Endothelial cell of umbilical vein (primary cell): ENCODE results near the gene CARNS1. TPM values are rescaled to one million over a fixed set of nuclear protein-coding genes. Genes with fewer than 3 reads are reported as not detected.

ENCODE experiments used
- BruUV-seq: library from RNA; stranded (reverse); fragments of 400-500 nt; replicated peaks from 2 replicates; lab custom pipeline; 2021; lab: Mats Ljungman, UMichigan
- CTCF ChIA-PET: fragments of 300-600, 350-600 bp; sonication (Branson Sonifier 250); formaldehyde crosslinking; loops from one replicate; lab custom pipeline; 2021; ENCODE audit warnings: antibody characterized with exemption, inconsistent platforms; lab: Charles Lee
- POLR2A ChIA-PET: fragments of 300-600, 350-600 bp; sonication (Branson Sonifier 250); formaldehyde crosslinking; loops from one replicate; lab custom pipeline; 2021; ENCODE audit warnings: antibody characterized with exemption, inconsistent platforms; lab: Charles Lee
- DNase-seq: peaks from one replicate; pipeline ENCODE4 v3.0.0-alpha.2; 2011; ENCODE audit warnings: low read depth, low spot score
- FAIRE-seq: peaks from 2 replicates; lab custom pipeline; 2011; peaks lifted over from hg19 to GRCh38; lab: Jason Lieb, UNC
- H2AFZ ChIP-seq: 2 replicates; pipeline ENCODE4 v1.6.0; 2012; ENCODE audit warnings: low read depth, low read length, control low read depth, inconsistent platforms
- H3K27ac ChIP-seq: 2 replicates; pipeline ENCODE4 v1.5.1; 2011; ENCODE audit warnings: low read depth, mild to moderate bottlenecking, control low read depth, low read length, moderate library complexity; ENCODE audit not compliant: insufficient read depth
- H3K27me3 ChIP-seq, 2 experiments: 2 replicates each; pipeline versions ENCODE4 v1.6.0 to v1.6.1; 2011; ENCODE audit warnings: low read length in 2 of 2, mixed read lengths in 1 of 2; ENCODE audit not compliant: control insufficient read depth in 2 of 2, insufficient read depth in 2 of 2
- H3K36me3 ChIP-seq, 2 experiments: 2 replicates in 1 of 2; 3 replicates in 1 of 2; pipeline ENCODE4 v1.5.1; 2011; ENCODE audit warnings: low read length in 2 of 2, mild to moderate bottlenecking in 1 of 2, moderate library complexity in 1 of 2; ENCODE audit not compliant: control insufficient read depth in 2 of 2, insufficient read depth in 2 of 2; ENCODE audit errors: extremely low read depth in 1 of 2
- H3K4me1 ChIP-seq: 3 replicates; pipeline ENCODE4 v1.5.1; 2011; ENCODE audit warnings: mild to moderate bottlenecking, low read length; ENCODE audit not compliant: control insufficient read depth, insufficient read depth; ENCODE audit errors: extremely low read depth
- H3K4me2 ChIP-seq: 2 replicates; pipeline ENCODE4 v1.6.1; 2011; ENCODE audit warnings: low read length, control low read depth, mixed read lengths; ENCODE audit not compliant: insufficient read depth
- H3K4me3 ChIP-seq, 3 experiments: fragments of 200-600 bp in 1 of 3; sonication (generic), shearing (Covaris generic) in 1 of 3; replicated peaks in 1 of 3; 2 replicates each; pipeline ENCODE4 v1.5.1; 2011 to 2016; ENCODE audit warnings: control low read depth in 3 of 3, low read length in 3 of 3, mild to moderate bottlenecking in 2 of 3, inconsistent platforms in 1 of 3, low read depth in 1 of 3, moderate library complexity in 1 of 3; ENCODE audit not compliant: insufficient read depth in 1 of 3
- H3K79me2 ChIP-seq: 2 replicates; pipeline ENCODE4 v1.6.0; 2012; ENCODE audit warnings: low read length, inconsistent platforms; ENCODE audit not compliant: control insufficient read depth, insufficient read depth
- H3K9ac ChIP-seq: replicated peaks from 2 replicates; pipeline ENCODE3; 2011; ENCODE audit warnings: low read length, control low read depth; ENCODE audit not compliant: insufficient read depth; ENCODE audit errors: extremely low read depth
- H3K9me1 ChIP-seq: replicated peaks from 3 replicates; pipeline ENCODE4 v1.6.0; 2011; ENCODE audit warnings: mild to moderate bottlenecking, low read length; ENCODE audit not compliant: control insufficient read depth, insufficient read depth; ENCODE audit errors: extremely low read depth
- H3K9me3 ChIP-seq: replicated peaks from 2 replicates; pipeline ENCODE4 v1.5.1; 2012; ENCODE audit warnings: low read length, inconsistent platforms; ENCODE audit not compliant: control insufficient read depth, insufficient read depth
- H4K20me1 ChIP-seq: replicated peaks from 2 replicates; pipeline ENCODE3; 2011; ENCODE audit warnings: mild to moderate bottlenecking, low read length; ENCODE audit not compliant: control insufficient read depth, insufficient read depth; ENCODE audit errors: extremely low read depth
- EZH2 ChIP-seq: IDR thresholded peaks from 2 replicates; pipeline ENCODE4 v1.6.1; 2012; ENCODE audit warnings: borderline replicate concordance, low read depth, mild to moderate bottlenecking, moderate library complexity, low read length, inconsistent platforms; ENCODE audit not compliant: severe bottlenecking
- FOS ChIP-seq: IDR thresholded peaks from 2 replicates; pipeline ENCODE4 v1.6.1; 2011; ENCODE audit warnings: mild to moderate bottlenecking, low read length, moderate library complexity, borderline replicate concordance; ENCODE audit not compliant: insufficient read depth
- GATA2 ChIP-seq: IDR thresholded peaks from 2 replicates; pipeline ENCODE4 v1.7.0; 2011; ENCODE audit warnings: low read depth, mild to moderate bottlenecking, moderate library complexity, mixed read lengths, low read length; ENCODE audit not compliant: insufficient read length, insufficient read depth
- JUN ChIP-seq: IDR thresholded peaks from 2 replicates; pipeline ENCODE4 v1.6.1; 2011; ENCODE audit warnings: borderline replicate concordance, low read depth; ENCODE audit not compliant: insufficient read length, insufficient read depth
- MYC ChIP-seq: IDR thresholded peaks from one replicate; pipeline ENCODE4 v1.6.1; 2011; ENCODE audit warnings: mild to moderate bottlenecking, low read depth, low read length
- POLR2A ChIP-seq: IDR thresholded peaks from 2 replicates; pipeline ENCODE4 v1.6.1; 2012; ENCODE audit warnings: low read depth, mild to moderate bottlenecking, control low read depth, low read length
- POLR2AphosphoS5 ChIP-seq: IDR thresholded peaks from 2 replicates; pipeline ENCODE4 v1.6.1; 2012; ENCODE audit warnings: low read depth, mild to moderate bottlenecking, control low read depth, low read length, moderate library complexity; ENCODE audit not compliant: insufficient read depth
- dilution Hi-C: fragments of 300-500 bp; cut with MboI; formaldehyde crosslinking; loops from one replicate; pipeline ENCODE4 v1.15.0; 2019; ENCODE audit warnings: low sequenced_read_pairs; ENCODE audit not compliant: extremely low pct_ligation_motif_present
- intact Hi-C: fragments of 100-400 bp; cut with micrococcal nuclease; formaldehyde crosslinking; loops from one replicate; pipeline ENCODE4 v1.10.0; 2022
- polyA plus RNA-seq, 4 experiments: library from polyadenylated mRNA; depleted of rRNA in 3 of 4; stranded (reverse) in 3 of 4; unstranded in 1 of 4; fragments of >200 nt; gene quantifications; 2 replicates each; pipeline versions ENCODE4 v1.2.1 to v1.2.3, GENCODE V29; 2011 to 2012; ENCODE audit warnings: missing spikeins in 1 of 4
- total RNA-seq: library from RNA; stranded (reverse); gene quantifications from 2 replicates; pipeline ENCODE4 v1.2.3, GENCODE V29; 2021
- TF ChIP-seq, protein P1 (sequence below): IDR thresholded peaks from 2 replicates; pipeline ENCODE4 v1.6.1; 2011; ENCODE audit not compliant: insufficient read depth, insufficient read length
- TF ChIP-seq, protein P2 (sequence below), 2 donors: IDR thresholded peaks; 1 replicate in 1 of 2; 2 replicates in 1 of 2; pipeline ENCODE4 v1.5.1; 2011; ENCODE audit warnings: low read length in 2 of 2, mild to moderate bottlenecking in 2 of 2, moderate library complexity in 2 of 2, control low read depth in 1 of 2, inconsistent platforms in 1 of 2, low read depth in 1 of 2; ENCODE audit not compliant: insufficient read depth in 1 of 2; ENCODE audit errors: extremely low read depth in 1 of 2

Gene CARNS1
- total and polyA plus RNA-seq, 2 donors (not counting 3 experiments of a cell fraction or from before 2014, with no cell fraction given) = 0.14 to 0.35 TPM

GRCh38 chr11:67405196-67405567 is 10.3 kb upstream of the CARNS1 start:
- FAIRE-seq = no peak
- intact Hi-C loops = no loop called here
- H3K36me3 ChIP-seq = no peaks in the 10 kb centered on the region

More at GRCh38 chr11:67405196-67405567, 10.3 kb upstream of the CARNS1 start:
- BruUV-seq = no TSS peak
- no peak overlapping the region for H2AFZ ChIP-seq
- H4K20me1 ChIP-seq = no peaks in the 10 kb centered on the region
- peaks cover 12% of the 10 kb centered on the region for H3K4me1 ChIP-seq
- no peak overlapping the region for H3K4me2 ChIP-seq
- H3K9ac ChIP-seq = no peak overlapping the region
- H3K27ac ChIP-seq = no peak overlapping the region
- no peak for TF ChIP-seq EZH2
- TF ChIP-seq GATA2 = no peak
- no peak for TF ChIP-seq POLR2AphosphoS5
- no peak for TF ChIP-seq FOS
- no peak for TF ChIP-seq MYC
- TF ChIP-seq, protein P1, sequence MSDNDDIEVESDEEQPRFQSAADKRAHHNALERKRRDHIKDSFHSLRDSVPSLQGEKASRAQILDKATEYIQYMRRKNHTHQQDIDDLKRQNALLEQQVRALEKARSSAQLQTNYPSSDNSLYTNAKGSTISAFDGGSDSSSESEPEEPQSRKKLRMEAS = no peak
- no peak for TF ChIP-seq JUN
- TF ChIP-seq POLR2A = no peak
- TF ChIP-seq, protein P2, sequence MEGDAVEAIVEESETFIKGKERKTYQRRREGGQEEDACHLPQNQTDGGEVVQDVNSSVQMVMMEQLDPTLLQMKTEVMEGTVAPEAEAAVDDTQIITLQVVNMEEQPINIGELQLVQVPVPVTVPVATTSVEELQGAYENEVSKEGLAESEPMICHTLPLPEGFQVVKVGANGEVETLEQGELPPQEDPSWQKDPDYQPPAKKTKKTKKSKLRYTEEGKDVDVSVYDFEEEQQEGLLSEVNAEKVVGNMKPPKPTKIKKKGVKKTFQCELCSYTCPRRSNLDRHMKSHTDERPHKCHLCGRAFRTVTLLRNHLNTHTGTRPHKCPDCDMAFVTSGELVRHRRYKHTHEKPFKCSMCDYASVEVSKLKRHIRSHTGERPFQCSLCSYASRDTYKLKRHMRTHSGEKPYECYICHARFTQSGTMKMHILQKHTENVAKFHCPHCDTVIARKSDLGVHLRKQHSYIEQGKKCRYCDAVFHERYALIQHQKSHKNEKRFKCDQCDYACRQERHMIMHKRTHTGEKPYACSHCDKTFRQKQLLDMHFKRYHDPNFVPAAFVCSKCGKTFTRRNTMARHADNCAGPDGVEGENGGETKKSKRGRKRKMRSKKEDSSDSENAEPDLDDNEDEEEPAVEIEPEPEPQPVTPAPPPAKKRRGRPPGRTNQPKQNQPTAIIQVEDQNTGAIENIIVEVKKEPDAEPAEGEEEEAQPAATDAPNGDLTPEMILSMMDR (IDR thresholded peaks at IDR 0.05; ENCODE audit: extremely low read depth in 1 of 2, insufficient read depth in 1 of 2, low read depth in 1 of 2, low read length in 2 of 2) = no peak
- H3K27me3 ChIP-seq = no peaks in the 10 kb centered on the region
- H3K4me3 ChIP-seq = no peak overlapping the region
- no peaks in the 10 kb centered on the region for H3K9me3 ChIP-seq
- H3K79me2 ChIP-seq = peaks cover 11% of the 10 kb centered on the region
- ChIA-PET CTCF (interaction anchor here (2.5 kb wide), 1 partner anchor 15 kb away, joined by 6 read pairs; no protein-coding TSS in a partner anchor), POLR2A (no interaction called here)
- H3K9me1 ChIP-seq = no peaks in the 10 kb centered on the region
- no peak for DNase-seq
- dilution Hi-C loops = no loop called here
